ENCODE measurements around the gene RGS6. TPM values are rescaled to one million over a fixed set of nuclear protein-coding genes. Genes with fewer than 3 reads are reported as not detected.

Gene RGS6
- total and polyA plus RNA-seq, 4 donors, result 0.06 to 5.3 (median 0.17) TPM; not detected in 1

DNA sequence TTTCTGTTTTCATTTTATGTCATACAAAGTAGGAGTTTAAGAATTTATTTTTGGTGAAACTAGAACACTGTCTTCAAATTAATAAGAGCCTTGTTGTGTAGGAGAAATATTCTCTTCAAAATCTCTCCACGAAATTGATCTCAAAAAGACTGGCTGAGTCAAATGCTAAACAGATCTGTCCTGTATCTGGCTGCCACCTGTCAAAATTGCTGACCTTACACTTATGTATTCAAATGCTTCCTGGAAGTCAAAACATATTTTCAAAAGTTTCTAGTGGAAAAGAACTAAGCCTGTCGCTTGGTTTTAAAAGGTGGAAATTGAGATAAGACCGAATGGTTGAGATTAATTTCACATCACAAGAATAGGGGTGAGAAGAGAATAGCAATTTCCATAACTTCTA is 121.4 kb downstream of the RGS6 start:
- H3K27me3 ChIP-seq (ENCODE audit: control insufficient read depth in 4 of 4, insufficient read depth in 4 of 4, low read length in 3 of 4), result peaks cover 0 to 11% (median 0%) of the 10 kb centered on the region in 4 donors
- no peaks in the 10 kb centered on the region for H3K36me3 ChIP-seq (ENCODE audit: control insufficient read depth in 4 of 4, insufficient read depth in 3 of 4, low read depth in 1 of 4, low read length in 3 of 4)
- no peak for DNase-seq (ENCODE audit: low spot score)
- no peak overlapping the region for H3K9ac ChIP-seq (ENCODE audit: low read depth in 1 of 2, low read length in 2 of 2)
- H3K4me3 ChIP-seq (ENCODE audit: low read depth in 1 of 3, low read length in 3 of 3), result no peak overlapping the region
- H3K9me3 ChIP-seq (ENCODE audit: control insufficient read depth in 4 of 4, low read length in 3 of 4), result no peaks in the 10 kb centered on the region
- WGBS, result 55% methylated on average over 3 of the region's 3 CpGs
- TF ChIP-seq ZBTB33 (IDR thresholded peaks at IDR 0.05), result no peak
- no peaks in the 10 kb centered on the region for H3K4me1 ChIP-seq (ENCODE audit: control insufficient read depth in 4 of 4, insufficient read depth in 4 of 4, low read length in 3 of 4)
- H3K27ac ChIP-seq (ENCODE audit: low read depth in 1 of 2, low read length in 2 of 2), result no peak overlapping the region

GRCh38 chr14:72054911-72055310 is 122.7 kb downstream of the RGS6 start:
- no peak overlapping the region for H3K9ac ChIP-seq (ENCODE audit: low read depth in 1 of 2, low read length in 2 of 2)
- WGBS, result 65% methylated on average over 4 of the region's 4 CpGs
- no peak overlapping the region for H3K4me3 ChIP-seq (ENCODE audit: low read depth in 1 of 3, low read length in 3 of 3)
- no peaks in the 10 kb centered on the region for H3K4me1 ChIP-seq (ENCODE audit: control insufficient read depth in 4 of 4, insufficient read depth in 4 of 4, low read length in 3 of 4)
- no peak overlapping the region for H3K27ac ChIP-seq (ENCODE audit: low read depth in 1 of 2, low read length in 2 of 2)
- DNase-seq (ENCODE audit: low spot score), result no peak
- no peaks in the 10 kb centered on the region for H3K36me3 ChIP-seq (ENCODE audit: control insufficient read depth in 4 of 4, insufficient read depth in 3 of 4, low read depth in 1 of 4, low read length in 3 of 4)
- TF ChIP-seq RXRA (IDR thresholded peaks at IDR 0.05) (no peak), HNF4G (IDR thresholded peaks at IDR 0.05) (no peak), RAD21 (IDR thresholded peaks at IDR 0.05) (no peak), TAF1 (conservative IDR thresholded peaks at IDR 0.05) (no peak), SP1 (IDR thresholded peaks at IDR 0.05) (no peak), FOXA1 (IDR thresholded peaks at IDR 0.05) (no peak), HNF4A (conservative IDR thresholded peaks at IDR 0.05) (no peak), EGR1 (IDR thresholded peaks at IDR 0.05; ENCODE audit: low read depth in 2 of 2) (no peak), JUND (IDR thresholded peaks at IDR 0.05) (no peak), ATF3 (IDR thresholded peaks at IDR 0.05) (no peak), REST (IDR thresholded peaks at IDR 0.05) (no peak), NR2F2 (IDR thresholded peaks at IDR 0.05) (no peak)
- TF ChIP-seq, protein P1, sequence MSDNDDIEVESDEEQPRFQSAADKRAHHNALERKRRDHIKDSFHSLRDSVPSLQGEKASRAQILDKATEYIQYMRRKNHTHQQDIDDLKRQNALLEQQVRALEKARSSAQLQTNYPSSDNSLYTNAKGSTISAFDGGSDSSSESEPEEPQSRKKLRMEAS (IDR thresholded peaks at IDR 0.05), result no peak
- TF ChIP-seq, protein P2, sequence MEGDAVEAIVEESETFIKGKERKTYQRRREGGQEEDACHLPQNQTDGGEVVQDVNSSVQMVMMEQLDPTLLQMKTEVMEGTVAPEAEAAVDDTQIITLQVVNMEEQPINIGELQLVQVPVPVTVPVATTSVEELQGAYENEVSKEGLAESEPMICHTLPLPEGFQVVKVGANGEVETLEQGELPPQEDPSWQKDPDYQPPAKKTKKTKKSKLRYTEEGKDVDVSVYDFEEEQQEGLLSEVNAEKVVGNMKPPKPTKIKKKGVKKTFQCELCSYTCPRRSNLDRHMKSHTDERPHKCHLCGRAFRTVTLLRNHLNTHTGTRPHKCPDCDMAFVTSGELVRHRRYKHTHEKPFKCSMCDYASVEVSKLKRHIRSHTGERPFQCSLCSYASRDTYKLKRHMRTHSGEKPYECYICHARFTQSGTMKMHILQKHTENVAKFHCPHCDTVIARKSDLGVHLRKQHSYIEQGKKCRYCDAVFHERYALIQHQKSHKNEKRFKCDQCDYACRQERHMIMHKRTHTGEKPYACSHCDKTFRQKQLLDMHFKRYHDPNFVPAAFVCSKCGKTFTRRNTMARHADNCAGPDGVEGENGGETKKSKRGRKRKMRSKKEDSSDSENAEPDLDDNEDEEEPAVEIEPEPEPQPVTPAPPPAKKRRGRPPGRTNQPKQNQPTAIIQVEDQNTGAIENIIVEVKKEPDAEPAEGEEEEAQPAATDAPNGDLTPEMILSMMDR (IDR thresholded peaks at IDR 0.05; ENCODE audit: low read depth, low read length, missing input control), result no peak
- H3K9me3 ChIP-seq (ENCODE audit: control insufficient read depth in 4 of 4, low read length in 3 of 4), result no peaks in the 10 kb centered on the region
- H3K27me3 ChIP-seq (ENCODE audit: control insufficient read depth in 4 of 4, insufficient read depth in 4 of 4, low read length in 3 of 4), result peaks cover 0 to 6% (median 0%) of the 10 kb centered on the region in 4 donors
